ENCODE measurements around the gene SAMD10.
A peak's percentile ranks its signal among the peaks of the same experiment; 100 is the strongest.

Gene SAMD10

DNA sequence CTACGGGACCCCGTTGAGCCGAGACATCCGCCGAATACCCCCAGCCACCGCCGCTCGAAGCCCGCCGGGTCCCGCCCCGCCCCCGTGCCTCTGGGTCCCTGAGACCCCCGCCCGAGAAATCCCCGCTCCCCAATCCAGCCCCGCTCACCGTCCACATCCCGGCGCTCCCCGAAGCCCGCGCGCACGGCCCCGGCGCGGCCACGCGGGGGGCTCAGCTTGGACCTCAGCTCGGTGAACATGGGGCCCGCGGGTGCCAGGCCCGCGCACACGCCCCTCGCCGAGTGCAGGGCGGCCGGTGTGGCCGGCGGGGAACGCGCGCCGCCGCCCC, 249 bp downstream of the SAMD10 start:
- H3K4me1 ChIP-seq (ENCODE audit: insufficient read depth, low read length, severe bottlenecking) = peaks cover 34% of the 10 kb centered on the region
- peak overlapping the region; percentile 100 for H3K4me2 ChIP-seq (ENCODE audit: low read length)

GRCh38 chr20:63978319-63979228, 868 bp downstream of the SAMD10 start:
- H3F3A ChIP-seq (ENCODE audit: insufficient read depth, low read length) = peaks cover 4% of the 10 kb centered on the region; the same call in 1 of the 2 replicates
- H3K4me3 ChIP-seq (ENCODE audit: low read depth, low read length, poor library complexity, severe bottlenecking) = peak overlapping the region; percentile 93
- peaks cover 9% of the 10 kb centered on the region; the same call in 1 of the 2 replicates for H3K36me3 ChIP-seq (ENCODE audit: insufficient read depth, low read length)
- H3K27ac ChIP-seq (ENCODE audit: low read depth, low read length, poor library complexity, severe bottlenecking) = peak overlapping the region; percentile 69
- peak overlapping the region; percentile 100 for H3K4me2 ChIP-seq (ENCODE audit: low read length)
- peaks cover 36% of the 10 kb centered on the region for H3K4me1 ChIP-seq (ENCODE audit: insufficient read depth, low read length, severe bottlenecking)
- H2AFZ ChIP-seq (ENCODE audit: low read length) = no peak overlapping the region
- no peaks in the 10 kb centered on the region for H3K9me2 ChIP-seq (ENCODE audit: low read depth, low read length)
- H3K79me2 ChIP-seq (ENCODE audit: insufficient read depth, low read length) = peaks cover 6% of the 10 kb centered on the region; the same call in 1 of the 2 replicates
- no peaks in the 10 kb centered on the region for H3K9me3 ChIP-seq (ENCODE audit: low read length)
- H3K27me3 ChIP-seq (ENCODE audit: insufficient read depth, low read length) = no peaks in the 10 kb centered on the region
- no peak for TF ChIP-seq EZH2 (IDR thresholded peaks at IDR 0.05; ENCODE audit: borderline replicate concordance, low read length)
- TF ChIP-seq, protein P1, sequence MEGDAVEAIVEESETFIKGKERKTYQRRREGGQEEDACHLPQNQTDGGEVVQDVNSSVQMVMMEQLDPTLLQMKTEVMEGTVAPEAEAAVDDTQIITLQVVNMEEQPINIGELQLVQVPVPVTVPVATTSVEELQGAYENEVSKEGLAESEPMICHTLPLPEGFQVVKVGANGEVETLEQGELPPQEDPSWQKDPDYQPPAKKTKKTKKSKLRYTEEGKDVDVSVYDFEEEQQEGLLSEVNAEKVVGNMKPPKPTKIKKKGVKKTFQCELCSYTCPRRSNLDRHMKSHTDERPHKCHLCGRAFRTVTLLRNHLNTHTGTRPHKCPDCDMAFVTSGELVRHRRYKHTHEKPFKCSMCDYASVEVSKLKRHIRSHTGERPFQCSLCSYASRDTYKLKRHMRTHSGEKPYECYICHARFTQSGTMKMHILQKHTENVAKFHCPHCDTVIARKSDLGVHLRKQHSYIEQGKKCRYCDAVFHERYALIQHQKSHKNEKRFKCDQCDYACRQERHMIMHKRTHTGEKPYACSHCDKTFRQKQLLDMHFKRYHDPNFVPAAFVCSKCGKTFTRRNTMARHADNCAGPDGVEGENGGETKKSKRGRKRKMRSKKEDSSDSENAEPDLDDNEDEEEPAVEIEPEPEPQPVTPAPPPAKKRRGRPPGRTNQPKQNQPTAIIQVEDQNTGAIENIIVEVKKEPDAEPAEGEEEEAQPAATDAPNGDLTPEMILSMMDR (IDR thresholded peaks at IDR 0.05; ENCODE audit: low read length) = no peak
- H4K20me1 ChIP-seq (ENCODE audit: insufficient read depth, low read length) = no peaks in the 10 kb centered on the region
- peak overlapping the region; percentile 81 for H3K9ac ChIP-seq (ENCODE audit: low read length)

More for the DNA sequence above, 249 bp downstream of the SAMD10 start:
- no peaks in the 10 kb centered on the region for H4K20me1 ChIP-seq (ENCODE audit: insufficient read depth, low read length)
- H3K27ac ChIP-seq (ENCODE audit: low read depth, low read length, poor library complexity, severe bottlenecking) = peak overlapping the region; percentile 69
- peaks cover 4% of the 10 kb centered on the region; the same call in 1 of the 2 replicates for H3F3A ChIP-seq (ENCODE audit: insufficient read depth, low read length)
- H3K4me3 ChIP-seq (ENCODE audit: low read depth, low read length, poor library complexity, severe bottlenecking) = peak overlapping the region; percentile 93
- TF ChIP-seq EZH2 (IDR thresholded peaks at IDR 0.05; ENCODE audit: borderline replicate concordance, low read length) = no peak
- TF ChIP-seq, protein P1 (IDR thresholded peaks at IDR 0.05; ENCODE audit: low read length) = no peak
- H3K9me3 ChIP-seq (ENCODE audit: low read length) = no peaks in the 10 kb centered on the region
- H3K79me2 ChIP-seq (ENCODE audit: insufficient read depth, low read length) = peaks cover 6% of the 10 kb centered on the region; the same call in 1 of the 2 replicates
- peaks cover 14% of the 10 kb centered on the region; the same call in 1 of the 2 replicates for H3K36me3 ChIP-seq (ENCODE audit: insufficient read depth, low read length)
- peak overlapping the region; percentile 81 for H3K9ac ChIP-seq (ENCODE audit: low read length)
- no peaks in the 10 kb centered on the region for H3K9me2 ChIP-seq (ENCODE audit: low read depth, low read length)
- no peaks in the 10 kb centered on the region for H3K27me3 ChIP-seq (ENCODE audit: insufficient read depth, low read length)
- H2AFZ ChIP-seq (ENCODE audit: low read length) = no peak overlapping the region

DNA sequence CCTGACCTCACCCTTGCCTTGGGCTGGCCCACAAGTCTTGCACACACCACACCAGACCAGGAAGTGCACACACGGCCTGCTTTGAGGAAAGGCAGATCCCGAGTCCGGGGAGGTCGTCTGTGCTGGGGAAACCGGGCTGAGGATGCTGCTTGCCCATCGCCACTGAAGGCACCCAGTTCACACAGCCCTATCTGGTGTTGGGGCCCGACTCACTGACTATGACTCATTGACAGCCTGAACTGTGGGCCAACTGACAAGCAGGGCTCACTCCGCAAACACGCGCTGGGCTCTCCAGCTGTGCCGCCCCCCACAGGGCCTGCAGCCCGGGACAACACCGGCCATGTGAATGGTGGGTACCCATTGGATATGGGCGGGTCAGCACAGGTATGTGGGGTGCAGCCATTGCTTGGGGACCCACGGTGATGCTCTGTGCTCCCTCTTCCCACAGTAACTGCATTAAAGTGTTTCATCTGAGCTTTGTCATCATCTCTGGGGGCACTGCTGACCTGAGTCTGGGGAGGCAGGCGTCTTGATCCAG, 1.6 kb downstream of the SAMD10 start:
- Histone ChIP-seq H3K79me2 (ENCODE audit: insufficient read depth, low read length) (peaks cover 6% of the 10 kb centered on the region; the same call in 1 of the 2 replicates), H3K27me3 (ENCODE audit: insufficient read depth, low read length) (no peaks in the 10 kb centered on the region), H4K20me1 (ENCODE audit: insufficient read depth, low read length) (no peaks in the 10 kb centered on the region), H3K4me2 (ENCODE audit: low read length) (peak overlapping the region; percentile 100; the same call in 1 of the 2 replicates), H3K9ac (ENCODE audit: low read length) (no peak overlapping the region; the same call in 1 of the 2 replicates), H3K9me2 (ENCODE audit: low read depth, low read length) (no peaks in the 10 kb centered on the region), H3K36me3 (ENCODE audit: insufficient read depth, low read length) (peaks cover 3% of the 10 kb centered on the region; the same call in 1 of the 2 replicates), H2AFZ (ENCODE audit: low read length) (no peak overlapping the region), H3K4me3 (ENCODE audit: low read depth, low read length, poor library complexity, severe bottlenecking) (peak overlapping the region; percentile 93), H3K4me1 (ENCODE audit: insufficient read depth, low read length, severe bottlenecking) (peaks cover 37% of the 10 kb centered on the region), H3K27ac (ENCODE audit: low read depth, low read length, poor library complexity, severe bottlenecking) (no peak overlapping the region), H3F3A (ENCODE audit: insufficient read depth, low read length) (peaks cover 4% of the 10 kb centered on the region; the same call in 1 of the 2 replicates), H3K9me3 (ENCODE audit: low read length) (no peaks in the 10 kb centered on the region)
- TF ChIP-seq, protein P1 (IDR thresholded peaks at IDR 0.05; ENCODE audit: low read length) = no peak
- TF ChIP-seq EZH2 (IDR thresholded peaks at IDR 0.05; ENCODE audit: borderline replicate concordance, low read length) = no peak
